PFSK-1 (cell line): ENCODE results near the gene BEAN1.

ENCODE experiments used
- FOXP2 ChIP-seq: optimal IDR thresholded peaks from 2 replicates; pipeline ENCODE3; 2011; ENCODE audit warnings: borderline replicate concordance, control low read depth, inconsistent platforms; ENCODE audit not compliant: insufficient read depth; ENCODE audit errors: extremely low read length, extremely low read depth
- POLR2AphosphoS5 ChIP-seq: IDR thresholded peaks from 2 replicates; pipeline ENCODE4 v1.6.1; 2012; ENCODE audit warnings: low read depth, mild to moderate bottlenecking, control low read depth, low read length, moderate library complexity
- REST ChIP-seq, 2 experiments: IDR thresholded peaks; 2 replicates each; pipeline versions ENCODE4 v1.6.1 to v1.8.0; 2011 to 2012; ENCODE audit warnings: low read depth in 2 of 2, low read length in 2 of 2, control low read depth in 1 of 2, inconsistent platforms in 1 of 2, mild to moderate bottlenecking in 1 of 2, moderate library complexity in 1 of 2; ENCODE audit not compliant: insufficient read depth in 1 of 2
- SIN3A ChIP-seq: IDR thresholded peaks from 2 replicates; pipeline ENCODE4 v1.6.1; 2012; ENCODE audit warnings: mild to moderate bottlenecking, low read length, moderate library complexity, borderline replicate concordance; ENCODE audit not compliant: insufficient read depth
- TAF1 ChIP-seq: IDR thresholded peaks from 2 replicates; pipeline ENCODE4 v1.6.1; 2012; ENCODE audit warnings: low read length, control low read depth, borderline replicate concordance; ENCODE audit not compliant: insufficient read depth

The BEAN1 gene

GRCh38 chr16:66467611-66468010 is 40.5 kb downstream of the BEAN1 start:
- TF ChIP-seq POLR2AphosphoS5, result no peak
- no peak for TF ChIP-seq FOXP2
- no peak for TF ChIP-seq TAF1
- TF ChIP-seq SIN3A, result no peak
- no peak for TF ChIP-seq REST (IDR thresholded peaks at IDR 0.05; ENCODE audit: insufficient read depth in 1 of 2, low read depth in 2 of 2, low read length in 2 of 2)

- TF ChIP-seq SIN3A (no peak), FOXP2 (no peak), REST (IDR thresholded peaks at IDR 0.05; ENCODE audit: insufficient read depth in 1 of 2, low read depth in 2 of 2, low read length in 2 of 2) (no peak), POLR2AphosphoS5 (no peak), TAF1 (no peak)
These were observed 41.3 kb downstream of the BEAN1 start for GRCh38 chr16:66468321-66468965.

- no peak for TF ChIP-seq TAF1
These were observed 42.3 kb downstream of the BEAN1 start for GRCh38 chr16:66469291-66469946.

- TF ChIP-seq FOXP2 (no peak), POLR2AphosphoS5 (no peak), REST (IDR thresholded peaks at IDR 0.05; ENCODE audit: insufficient read depth in 1 of 2, low read depth in 2 of 2, low read length in 2 of 2) (no peak), TAF1 (no peak), SIN3A (no peak)
These were observed 43.0 kb downstream of the BEAN1 start for GRCh38 chr16:66469947-66470546.

GRCh38 chr16:66470556-66470955 is 43.5 kb downstream of the BEAN1 start:
- no peak for TF ChIP-seq SIN3A

- TF ChIP-seq FOXP2, result no peak
- no peak for TF ChIP-seq POLR2AphosphoS5
- no peak for TF ChIP-seq REST (IDR thresholded peaks at IDR 0.05; ENCODE audit: insufficient read depth in 1 of 2, low read depth in 2 of 2, low read length in 2 of 2)
- no peak for TF ChIP-seq TAF1
- TF ChIP-seq SIN3A, result no peak
These were observed 44.2 kb downstream of the BEAN1 start for GRCh38 chr16:66471264-66471663.
